Glomerular endothelial cell (primary cell): ENCODE data around the gene USB1. TPM values are rescaled to one million over a fixed set of nuclear protein-coding genes. Genes with fewer than 3 reads are reported as not detected.

Experiments used
- DNase-seq: peaks from one replicate; pipeline ENCODE4 v3.0.0-alpha.2; 2011; ENCODE audit warnings: low read depth, low spot score; ENCODE audit errors: extremely low read depth
- total RNA-seq: library from RNA; depleted of rRNA; stranded (reverse); fragments of >200 nt; gene quantifications from 2 replicates; pipeline ENCODE4 v1.2.3, GENCODE V29; 2015

Gene USB1
- total RNA-seq, 1 donor from 2014 or later = 85.7 TPM

- no peak for DNase-seq
Measured at GRCh38 chr16:58045096-58045495, 43.9 kb downstream of the USB1 start.

- DNase-seq = no peak
Measured at GRCh38 chr16:58046054-58046881, 45.1 kb downstream of the USB1 start.

GRCh38 chr16:58046936-58047335 is 45.7 kb downstream of the USB1 start:
- no peak for DNase-seq

DNA sequence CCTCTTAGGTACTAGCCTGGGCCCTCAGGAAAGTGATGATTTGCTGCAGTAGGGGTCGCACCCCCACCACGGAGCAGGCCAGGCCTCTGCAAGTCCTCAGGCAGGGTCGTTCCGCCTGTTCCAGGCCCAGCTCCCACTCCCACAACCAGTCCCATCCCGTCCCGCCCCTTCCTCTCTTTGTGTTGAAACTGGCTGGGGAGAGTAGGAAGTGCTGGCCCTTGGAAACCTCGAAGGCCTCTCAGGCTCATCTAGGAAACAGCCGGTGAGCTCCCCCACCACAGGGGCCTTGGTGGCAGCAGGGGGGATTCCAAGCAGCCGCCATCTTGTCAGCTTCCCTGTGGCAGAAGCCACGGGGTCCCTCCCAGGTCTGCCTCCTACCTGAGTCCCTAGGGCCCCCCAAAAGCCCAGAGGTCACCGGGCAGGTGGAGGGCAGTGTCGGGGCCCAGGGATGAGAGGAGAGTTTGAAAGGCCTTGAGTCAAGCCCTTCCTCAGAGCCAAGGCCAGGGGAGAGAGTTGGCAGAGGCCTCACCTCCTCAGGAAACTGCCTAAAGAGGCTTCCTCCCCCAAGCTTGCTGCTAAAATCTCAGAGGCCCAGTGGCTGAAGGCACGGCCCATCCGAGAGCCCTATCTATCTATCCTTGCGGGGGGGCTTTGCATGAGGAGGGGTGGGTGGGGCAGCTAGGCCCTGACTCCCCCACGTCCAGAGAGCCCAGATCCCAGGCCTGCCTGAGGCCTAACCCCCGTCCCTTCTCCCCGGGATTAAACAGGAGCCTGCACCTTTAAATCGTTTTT is 46.5 kb downstream of the USB1 start:
- no peak for DNase-seq

DNA sequence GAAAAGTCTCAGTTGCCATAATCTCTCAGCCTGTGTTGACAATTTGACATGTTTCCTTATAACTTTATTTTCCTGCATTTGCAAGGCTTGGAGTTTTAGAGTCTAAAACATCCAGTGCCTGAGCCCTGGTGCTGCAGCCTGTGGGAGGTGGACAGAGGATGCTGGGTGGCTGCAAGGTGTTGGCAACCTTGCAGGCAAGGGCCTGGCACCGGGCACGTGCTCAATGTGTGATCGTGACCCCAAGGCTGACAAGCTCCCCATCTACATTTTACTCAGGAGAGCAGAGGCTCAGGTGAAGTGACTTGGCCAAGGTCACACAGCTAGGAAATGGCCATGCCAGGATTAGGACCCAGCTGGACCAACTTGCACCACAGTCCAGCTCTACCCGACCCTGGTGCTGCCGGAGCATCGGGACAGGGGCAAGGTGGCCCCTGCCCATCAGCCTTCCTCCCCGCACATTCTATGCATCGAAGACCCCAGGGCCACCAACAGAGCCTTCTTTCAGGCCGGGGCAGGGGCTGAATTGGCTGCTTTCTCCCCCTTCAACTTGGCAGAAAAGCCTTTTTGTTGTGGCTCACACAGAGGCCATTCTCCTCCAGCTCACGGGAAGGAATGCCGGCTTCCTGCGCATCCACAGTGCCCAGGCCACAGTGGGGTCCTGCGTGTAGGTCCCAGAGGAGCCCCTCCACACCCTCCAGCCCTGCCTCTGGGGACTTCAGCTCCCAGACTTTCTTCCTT is 47.5 kb downstream of the USB1 start:
- DNase-seq = no peak

DNA sequence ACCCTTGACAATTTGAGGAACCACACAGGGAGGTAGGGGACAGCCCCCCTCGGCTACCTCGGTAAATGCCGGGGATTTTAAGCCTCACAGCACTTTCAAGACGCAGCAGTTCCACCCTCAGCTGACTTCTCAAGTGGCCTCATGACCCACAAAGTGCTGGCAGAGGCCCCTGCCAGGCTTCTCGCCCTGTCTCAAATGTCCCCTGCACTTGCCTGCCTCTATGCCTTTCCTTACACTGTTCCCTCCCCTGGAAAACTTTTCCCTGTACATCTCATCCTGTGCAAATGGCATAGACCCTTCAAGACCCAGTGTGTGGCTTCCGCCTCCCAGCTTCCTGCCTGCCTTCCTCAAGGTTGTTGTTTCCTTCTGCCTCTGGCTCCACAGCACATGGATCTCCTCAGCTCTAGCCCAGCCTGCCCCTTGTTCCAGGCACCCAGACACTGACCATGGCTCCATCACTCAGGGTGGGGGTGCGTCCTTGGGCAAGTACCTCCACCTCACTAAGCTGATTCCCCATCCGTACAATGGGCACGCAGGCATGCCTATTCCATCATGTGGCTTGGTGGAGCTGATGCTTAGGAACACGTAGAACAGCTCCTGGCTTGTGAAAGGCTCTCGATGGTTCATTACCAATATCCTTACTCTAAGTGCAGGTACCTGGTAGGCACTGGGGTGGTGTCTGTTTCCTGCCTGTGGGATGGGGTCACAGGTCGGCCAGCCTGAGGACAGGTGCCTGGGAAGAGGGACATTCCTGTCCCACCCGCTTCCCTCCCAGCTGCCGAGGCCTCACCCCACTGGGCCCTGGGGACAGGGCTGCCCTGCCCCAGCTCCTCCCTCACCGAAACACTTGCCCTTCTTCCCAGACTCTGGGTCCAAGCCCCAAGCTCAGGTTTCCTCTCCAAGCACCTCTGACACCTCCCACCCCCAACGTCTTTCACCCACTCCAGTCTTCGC is 48.3 kb downstream of the USB1 start:
- DNase-seq = no peak

DNA sequence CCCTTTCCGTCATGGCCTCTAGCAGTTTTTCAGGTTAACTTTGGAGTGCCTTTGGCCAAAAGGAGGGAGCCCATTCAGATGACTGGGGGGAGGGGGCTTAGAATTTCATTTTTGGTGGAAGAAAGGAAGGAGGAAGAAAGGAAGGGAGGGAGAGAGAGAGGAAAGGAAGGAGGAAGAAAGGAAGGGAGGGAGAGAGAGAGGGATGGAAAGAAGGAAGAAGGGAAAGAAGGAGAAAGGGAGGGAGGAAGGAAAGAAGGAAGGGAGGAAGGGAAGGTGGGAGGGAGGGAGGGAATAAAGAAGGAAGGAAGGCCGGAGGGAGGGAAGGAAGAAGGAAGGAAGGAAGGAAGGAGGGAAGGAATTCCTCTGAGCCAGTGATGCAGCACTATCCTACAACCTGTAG is 50.1 kb downstream of the USB1 start:
- DNase-seq = no peak

DNA sequence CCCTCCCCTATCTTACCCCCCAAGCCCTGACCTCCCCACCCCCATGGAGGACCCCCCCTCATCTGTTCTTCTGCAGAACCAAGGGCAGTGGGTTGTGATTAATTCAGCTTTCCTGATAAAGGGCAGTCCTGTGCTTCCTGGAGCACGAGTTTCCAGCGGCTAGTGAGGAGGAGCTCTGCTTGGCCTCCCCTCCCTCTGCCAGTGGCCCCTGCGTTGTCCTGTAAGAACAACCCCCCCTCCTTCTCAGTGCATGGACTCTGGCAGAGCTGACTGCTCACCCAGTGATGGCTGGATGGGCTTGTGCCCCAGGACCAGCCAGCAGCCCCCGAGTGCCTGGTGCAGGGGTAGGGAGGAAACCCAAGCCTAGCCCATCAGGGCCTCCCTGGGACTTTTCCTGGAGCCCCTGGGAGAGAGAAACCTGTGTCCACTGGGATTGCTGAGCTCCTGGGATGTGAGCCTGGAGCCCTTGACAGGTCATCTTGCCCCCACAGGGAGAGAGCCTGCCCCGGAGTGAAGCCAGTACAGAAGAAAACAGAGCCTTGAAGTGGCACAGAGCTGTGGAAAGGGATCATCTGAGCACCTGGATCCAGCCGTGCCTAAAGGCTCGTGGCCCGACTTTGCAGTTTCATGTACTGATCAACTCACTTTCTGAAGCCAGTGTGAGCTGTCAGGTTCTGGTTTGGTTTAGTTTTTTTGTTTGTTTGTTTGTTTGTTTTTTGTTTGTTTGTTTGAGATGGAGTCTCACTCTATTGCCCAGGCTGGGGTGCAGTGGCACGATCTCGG is 50.8 kb downstream of the USB1 start:
- DNase-seq = no peak

DNA sequence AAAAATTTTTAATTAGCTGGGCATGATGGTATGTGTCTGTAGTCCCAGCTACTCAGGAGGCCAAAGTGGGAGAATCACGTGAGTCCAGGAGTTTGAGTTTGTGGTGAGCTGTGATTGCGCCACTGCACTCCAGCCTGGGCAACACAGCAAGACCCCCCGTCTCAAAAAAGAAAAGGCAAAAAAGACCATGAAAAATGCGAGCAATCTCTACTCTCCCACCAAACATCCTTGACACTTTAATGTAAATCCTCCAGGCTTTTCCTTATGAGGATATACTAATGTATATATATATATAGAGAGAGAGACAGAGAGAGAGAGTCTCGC is 52.4 kb downstream of the USB1 start:
- no peak for DNase-seq

- no peak for DNase-seq
Measured at GRCh38 chr16:58054289-58054688, 53.1 kb downstream of the USB1 start.

DNA sequence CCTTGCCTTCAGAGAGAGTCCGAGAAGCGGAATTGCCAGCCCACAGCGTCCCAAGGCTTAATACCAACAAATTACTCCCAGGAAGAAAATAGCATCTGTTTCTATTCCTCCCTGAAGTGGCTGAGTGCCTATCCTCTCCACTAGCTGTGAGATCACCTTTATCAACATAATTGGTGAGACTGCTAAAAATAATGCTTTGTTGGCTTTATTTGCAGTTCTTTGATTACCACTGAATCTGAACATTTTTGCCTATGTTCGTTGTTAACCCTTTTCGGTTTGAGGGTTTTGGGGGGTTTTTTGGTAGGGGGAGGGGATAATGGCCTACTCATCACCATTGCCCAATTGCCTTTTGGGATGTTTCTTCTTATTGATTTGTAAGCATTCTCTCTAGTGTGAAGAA is 55.4 kb downstream of the USB1 start:
- no peak for DNase-seq

GRCh38 chr16:58057121-58057520 is 55.9 kb downstream of the USB1 start:
- DNase-seq = no peak

DNA sequence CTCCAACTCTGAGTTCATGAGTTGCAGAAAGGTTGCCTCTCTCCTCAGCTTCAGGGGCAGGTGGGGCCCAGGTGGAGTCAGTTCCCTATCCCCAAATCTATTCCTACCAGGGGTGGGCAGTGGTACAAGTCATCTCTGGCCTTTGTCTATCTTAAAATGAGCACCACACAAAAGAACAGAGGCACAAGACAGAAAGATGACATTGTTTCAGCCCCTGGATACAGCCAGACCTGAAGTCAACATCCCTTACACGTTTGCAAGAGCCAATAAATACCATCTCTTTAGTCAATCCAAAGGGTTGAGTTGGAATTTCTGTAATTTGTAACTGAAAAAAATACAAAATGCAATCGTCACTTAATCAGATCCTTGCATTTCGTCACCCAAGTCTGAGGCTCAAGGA is 56.6 kb downstream of the USB1 start:
- no peak for DNase-seq

- DNase-seq = no peak
Measured at GRCh38 chr16:58062821-58063220, 61.6 kb downstream of the USB1 start.

DNA sequence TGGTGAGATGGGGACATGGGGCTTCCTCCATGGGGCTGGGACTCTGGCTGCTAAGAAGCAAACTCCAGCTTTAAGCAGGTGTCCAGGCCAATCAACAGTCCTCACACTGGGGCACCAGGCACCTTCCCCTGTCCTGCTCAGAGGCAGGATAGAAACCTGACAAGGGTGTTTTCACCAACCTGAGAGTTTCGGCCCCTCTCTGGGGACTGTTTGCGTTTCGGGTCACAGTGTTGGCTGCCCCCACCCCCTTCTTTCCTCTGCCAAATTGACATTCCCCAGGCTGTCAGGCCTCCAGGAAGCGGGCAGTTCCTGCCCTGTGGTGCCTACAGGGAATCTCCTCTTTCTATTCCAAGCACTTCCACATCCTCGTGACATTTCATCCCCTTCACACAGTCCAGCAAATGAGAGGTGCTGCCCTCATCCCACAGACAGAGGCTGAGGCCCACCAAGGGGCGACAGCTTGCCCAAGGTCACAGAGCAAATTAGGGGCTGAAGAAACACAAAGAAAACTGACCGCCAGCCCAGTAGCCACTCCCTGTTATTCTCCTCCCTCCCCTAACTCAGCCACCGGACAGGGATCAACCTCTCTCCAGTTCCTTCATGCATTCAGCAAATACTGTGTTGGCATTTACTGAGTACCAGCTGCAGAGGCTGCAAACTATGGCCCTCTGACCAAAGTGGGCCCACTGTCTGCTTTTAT is 62.3 kb downstream of the USB1 start:
- no peak for DNase-seq

DNA sequence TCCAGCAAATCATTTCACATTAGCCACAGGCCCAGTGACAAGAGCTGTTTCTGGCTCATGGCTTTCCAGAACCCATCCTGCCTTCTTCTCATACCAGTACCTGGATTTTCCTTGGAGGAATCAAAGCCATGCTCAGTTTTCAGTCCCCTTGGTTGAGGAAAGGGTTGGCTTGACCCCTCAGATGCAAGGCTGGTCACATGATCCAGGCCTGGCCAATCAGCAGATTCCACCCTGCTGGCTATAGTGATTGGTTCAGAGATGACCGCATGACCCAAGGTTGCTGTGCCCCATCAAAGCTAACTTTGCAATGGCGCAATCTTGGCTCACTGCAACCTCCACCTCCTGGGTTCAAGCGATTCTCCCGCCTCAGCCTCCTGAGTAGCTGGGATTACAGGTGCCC is 69.4 kb downstream of the USB1 start:
- DNase-seq = no peak
